ENCODE measurements around the gene MACROD2.
"Not testable (repeated sequence)": the region's sequence is repeated elsewhere in the genome, so short reads cannot be mapped to it uniquely, and the experiment has no call there.

The MACROD2 gene

GRCh38 chr20:16011519-16011918 lies 2016.2 kb downstream of the MACROD2 start:
- FAIRE-seq (no peak), DNase-seq (ENCODE audit: low spot score) (no peak)

GRCh38 chr20:16012934-16013333 lies 2017.6 kb downstream of the MACROD2 start:
- DNase-seq (ENCODE audit: low spot score); FAIRE-seq: not testable (repeated sequence)

- no peak for FAIRE-seq
- DNase-seq (ENCODE audit: low spot score), result no peak
These were observed 2018.3 kb downstream of the MACROD2 start for GRCh38 chr20:16013631-16014030.

GRCh38 chr20:16014436-16014835 lies 2019.1 kb downstream of the MACROD2 start:
- DNase-seq (ENCODE audit: low spot score) (no peak), FAIRE-seq (no peak)

- FAIRE-seq, result no peak
- DNase-seq (ENCODE audit: low spot score), result no peak
These were observed 2022.3 kb downstream of the MACROD2 start for GRCh38 chr20:16017656-16018055.

- FAIRE-seq (no peak), DNase-seq (ENCODE audit: low spot score) (no peak)
These were observed 2023.6 kb downstream of the MACROD2 start for GRCh38 chr20:16018881-16019280.

GRCh38 chr20:16020971-16021370 lies 2025.7 kb downstream of the MACROD2 start:
- FAIRE-seq, result peak; percentile 75

GRCh38 chr20:16025084-16025483 lies 2029.8 kb downstream of the MACROD2 start:
- DNase-seq (ENCODE audit: low spot score) (no peak), FAIRE-seq (no peak)

More at GRCh38 chr20:16020971-16021370, 2025.7 kb downstream of the MACROD2 start:
- DNase-seq (ENCODE audit: low spot score), result peak; percentile 85

GRCh38 chr20:16027686-16028085 lies 2032.4 kb downstream of the MACROD2 start:
- DNase-seq (ENCODE audit: low spot score), result no peak
- no peak for FAIRE-seq

- FAIRE-seq, result no peak
- DNase-seq (ENCODE audit: low spot score), result no peak
These were observed 2033.6 kb downstream of the MACROD2 start for GRCh38 chr20:16028923-16029322.

- no peak for FAIRE-seq
- no peak for DNase-seq (ENCODE audit: low spot score)
These were observed 2034.9 kb downstream of the MACROD2 start for GRCh38 chr20:16030253-16030652.

- no peak for DNase-seq (ENCODE audit: low spot score)
- FAIRE-seq, result no peak
These were observed 2040.3 kb downstream of the MACROD2 start for GRCh38 chr20:16035576-16035975.

GRCh38 chr20:16036331-16036730 lies 2041.0 kb downstream of the MACROD2 start:
- FAIRE-seq, result no peak
- DNase-seq (ENCODE audit: low spot score), result no peak

- FAIRE-seq (no peak), DNase-seq (ENCODE audit: low spot score) (no peak)
These were observed 2045.4 kb downstream of the MACROD2 start for GRCh38 chr20:16040742-16041141.

- no peak for DNase-seq (ENCODE audit: low spot score)
- FAIRE-seq, result no peak
These were observed 2047.4 kb downstream of the MACROD2 start for GRCh38 chr20:16042731-16043130.

GRCh38 chr20:16043931-16044330 lies 2048.6 kb downstream of the MACROD2 start:
- DNase-seq (ENCODE audit: low spot score) (no peak), FAIRE-seq (no peak)

- no peak for FAIRE-seq
These were observed 2053.6 kb downstream of the MACROD2 start for GRCh38 chr20:16048876-16049275.

GRCh38 chr20:16049529-16050093 lies 2054.3 kb downstream of the MACROD2 start:
- FAIRE-seq (no peak), DNase-seq (ENCODE audit: low spot score) (no peak)

More at GRCh38 chr20:16048876-16049275, 2053.6 kb downstream of the MACROD2 start:
- DNase-seq (ENCODE audit: low spot score), result no peak

GRCh38 chr20:16050366-16050765 lies 2055.1 kb downstream of the MACROD2 start:
- no peak for FAIRE-seq
- DNase-seq (ENCODE audit: low spot score), result no peak

GRCh38 chr20:16051968-16052367 lies 2056.7 kb downstream of the MACROD2 start:
- DNase-seq (ENCODE audit: low spot score) (no peak), FAIRE-seq (no peak)

GRCh38 chr20:16052456-16052855 lies 2057.1 kb downstream of the MACROD2 start:
- FAIRE-seq (no peak), DNase-seq (ENCODE audit: low spot score) (no peak)

- no peak for DNase-seq (ENCODE audit: low spot score)
- no peak for FAIRE-seq
These were observed 2059.7 kb downstream of the MACROD2 start for GRCh38 chr20:16054985-16055384.

GRCh38 chr20:16057651-16058050 lies 2062.3 kb downstream of the MACROD2 start:
- FAIRE-seq (no peak), DNase-seq (ENCODE audit: low spot score) (no peak)

- FAIRE-seq, result no peak
- DNase-seq (ENCODE audit: low spot score), result no peak
These were observed 2063.0 kb downstream of the MACROD2 start for GRCh38 chr20:16058268-16058667.
